Lung (tissue), 12 donors: Measurements from ENCODE around the gene FBN2. TPM values are rescaled to one million over a fixed set of nuclear protein-coding genes. Genes with fewer than 3 reads are reported as not detected.
A peak's percentile ranks its signal among the peaks of the same experiment; 100 is the strongest.

Experiments
- ATAC-seq: fragments of 200-7000 bp; cut with Tn5 transposase; one replicate; pipeline ENCODE4 v1.9.1; 2020; ENCODE audit warnings: moderate number of reproducible peaks; ENCODE audit not compliant: insufficient read depth, low FRiP score
- DNase-seq, 3 donors: peaks; one replicate each; pipeline ENCODE4 v3.0.0-alpha.2; 2013 to 2017
- H3K27ac ChIP-seq, 2 donors: one replicate each; pipeline ENCODE4 v1.5.1; 2013; ENCODE audit warnings: mild to moderate bottlenecking in 2 of 2, moderate library complexity in 2 of 2, control low read depth in 1 of 2, inconsistent platforms in 1 of 2, low read depth in 1 of 2, low read length in 1 of 2
- H3K27me3 ChIP-seq, 3 donors: one replicate each; pipeline ENCODE4 v1.5.1; 2013; ENCODE audit warnings: low read length in 2 of 3; ENCODE audit not compliant: control insufficient read depth in 3 of 3, insufficient read depth in 3 of 3
- H3K36me3 ChIP-seq, 4 donors: one replicate each; pipeline ENCODE4 v1.5.1; 2013; ENCODE audit warnings: low read length in 4 of 4, mild to moderate bottlenecking in 1 of 4, moderate library complexity in 1 of 4; ENCODE audit not compliant: control insufficient read depth in 4 of 4, insufficient read depth in 4 of 4
- H3K4me1 ChIP-seq, 5 donors: one replicate each; pipeline ENCODE4 v1.5.1; 2013; ENCODE audit warnings: low read length in 5 of 5, mild to moderate bottlenecking in 2 of 5, moderate library complexity in 1 of 5; ENCODE audit not compliant: control insufficient read depth in 5 of 5, insufficient read depth in 5 of 5
- H3K4me3 ChIP-seq: one replicate; pipeline ENCODE4 v1.5.1; 2013; ENCODE audit warnings: mild to moderate bottlenecking, control low read depth, moderate library complexity
- H3K9ac ChIP-seq, 2 donors: one replicate each; pipeline ENCODE4 v1.5.1; 2013; ENCODE audit warnings: low read length in 2 of 2, control low read depth in 1 of 2; ENCODE audit not compliant: insufficient read depth in 1 of 2
- H3K9me3 ChIP-seq, 4 donors: one replicate each; pipeline ENCODE4 v1.5.1; 2013; ENCODE audit warnings: low read length in 3 of 4, mild to moderate bottlenecking in 1 of 4, moderate library complexity in 1 of 4; ENCODE audit not compliant: control insufficient read depth in 4 of 4, insufficient read depth in 3 of 4
- CTCF ChIP-seq: IDR thresholded peaks from 2 replicates; pipeline ENCODE4 v1.5.1; 2012; ENCODE audit warnings: mild to moderate bottlenecking; ENCODE audit errors: control extremely low read depth, extremely low read depth
- WGBS, 2 donors: extraction: QIAGEN DNeasy Blood & Tissue Kit; methylation state at CpG; one replicate each; pipeline ENCODE4 v1.1.7; 2013; 5-methylcytosine and 5-hydroxymethylcytosine counted together
- polyA plus RNA-seq, 2 donors: library from polyadenylated mRNA; stranded (reverse); fragments of 200-250 nt; gene quantifications; one replicate each; pipeline ENCODE4 v1.2.1, GENCODE V29; 2013
- total RNA-seq, 2 donors: library from RNA; depleted of rRNA in 1 of 2; stranded (reverse); fragments of >200 nt in 1 of 2; gene quantifications; one replicate each; pipeline ENCODE4 v1.2.1, GENCODE V29; 2014 to 2021
- donor health status: control.
- donor health status: control.
- donor health status: Bipolar disorder and iron deficiency.
- donor health status: healthy.
- donor health status: DM: yes; HTN: yes; CAD: no.

Gene FBN2
- total and polyA plus RNA-seq, 4 donors: 0.06 to 13.1 (median 1.1) TPM

GRCh38 chr5:128304088-128304487, 234.0 kb downstream of the FBN2 start:
- no peak overlapping the region for H3K27ac ChIP-seq
- no peaks in the 10 kb centered on the region for H3K27me3 ChIP-seq
- no peak overlapping the region for H3K4me3 ChIP-seq
- DNase-seq: peak; percentile 31 to 77 (median 35)
- H3K9ac ChIP-seq: no peak overlapping the region
- no peak for TF ChIP-seq CTCF
- ATAC-seq: no peak
- H3K4me1 ChIP-seq: peaks cover 0 to 4% (median 0%) of the 10 kb centered on the region in 5 donors
- H3K9me3 ChIP-seq: no peaks in the 10 kb centered on the region
- peaks cover 0 to 12% (median 6%) of the 10 kb centered on the region in 4 donors for H3K36me3 ChIP-seq

- ATAC-seq (no peak), DNase-seq (no peak)
- no peak overlapping the region for H3K9ac ChIP-seq
- no peaks in the 10 kb centered on the region for H3K27me3 ChIP-seq
- H3K4me3 ChIP-seq: no peak overlapping the region
- 34 to 62% methylated on average over 1 of the region's 1 CpG for WGBS, 2 donors
- H3K27ac ChIP-seq: no peak overlapping the region
- TF ChIP-seq CTCF: no peak
- H3K36me3 ChIP-seq: peaks cover 0 to 10% (median 6%) of the 10 kb centered on the region in 4 donors
- H3K9me3 ChIP-seq: no peaks in the 10 kb centered on the region
- H3K4me1 ChIP-seq: peaks cover 0 to 4% (median 0%) of the 10 kb centered on the region in 5 donors
These were observed 234.5 kb downstream of the FBN2 start for GRCh38 chr5:128303593-128303992.

GRCh38 chr5:128300181-128300580, 237.9 kb downstream of the FBN2 start:
- TF ChIP-seq CTCF: no peak
- no peak for ATAC-seq
- H3K36me3 ChIP-seq: peaks cover 0 to 8% (median 6%) of the 10 kb centered on the region in 4 donors
- no peaks in the 10 kb centered on the region for H3K27me3 ChIP-seq
- H3K4me3 ChIP-seq: no peak overlapping the region
- H3K4me1 ChIP-seq: no peaks in the 10 kb centered on the region
- no peaks in the 10 kb centered on the region for H3K9me3 ChIP-seq
- WGBS, 2 donors: 75 to 88% methylated on average over 4 of the region's 4 CpGs
- H3K9ac ChIP-seq: no peak overlapping the region
- H3K27ac ChIP-seq: no peak overlapping the region
- DNase-seq: no peak
